ENCODE data around the gene NOS3. TPM values are rescaled to one million over a fixed set of nuclear protein-coding genes. Genes with fewer than 3 reads are reported as not detected.

The NOS3 gene
- total RNA-seq (2022) = 0.71 and 1.1 TPM in 2 replicates
- Bru-seq, nascent RNA = percentile 18 among the genes with signal in this experiment
- BruChase-seq, experiment 1, labeled RNA remaining after a 6-hour chase = percentile 21 among the genes with signal in this experiment
- BruChase-seq, experiment 2, labeled RNA remaining after a 2-hour chase = percentile 21 among the genes with signal in this experiment
- long read RNA-seq, full-length matches to known transcripts = 2 of 5 reads
- long read RNA-seq, partial matches to known transcripts = 1 of 5 reads
- long read RNA-seq, other reads (novel, unspliced or antisense) = 2 of 5 reads

GRCh38 chr7:150990416-150991186 is at the start of gene NOS3:
TSS of gene NOS3 (plus strand) at chr7:150991017. CDS start at chr7:150993804, 2,787 bp downstream.
- Mint-ChIP-seq H3K4me3 (ENCODE audit: low read depth, unreplicated experiment) (peak within 1 kb of the TSS; percentile 1), H3K27me3 (ENCODE audit: unreplicated experiment) (peaks cover 33% of the 10 kb centered on the region), H3K27ac (ENCODE audit: unreplicated experiment) (peak within 1 kb of the TSS; percentile 78), H3K4me1 (ENCODE audit: low read depth, unreplicated experiment) (peaks cover 25% of the 10 kb centered on the region), H3K9me3 (ENCODE audit: low read depth, unreplicated experiment) (peaks cover 16% of the 10 kb centered on the region), H3K36me3 (ENCODE audit: insufficient read depth, unreplicated experiment) (peaks cover 13% of the 10 kb centered on the region)
- intact Hi-C loops (cut with micrococcal nuclease; ENCODE audit: unreplicated experiment) = no loop called here
- TF ChIP-seq CTCF (IDR thresholded peaks at IDR 0.05; ENCODE audit: unreplicated experiment) = no peak
- no TSS peak for BruUV-seq (replicated peaks)
- CTCF ChIA-PET = interaction anchor here (0.9 to 1.2 kb wide), 2 partner anchors 28 to 38 kb away, joined by 3 to 5 read pairs; partner anchors contain the start of gene ABCB8
- peak; percentile 55 for DNase-seq

- no TSS peak for BruUV-seq (replicated peaks)
- Mint-ChIP-seq H3K27me3 (ENCODE audit: unreplicated experiment) (peaks cover 69% of the 10 kb centered on the region), H3K4me3 (ENCODE audit: low read depth, unreplicated experiment) (no peak overlapping the region), H3K27ac (ENCODE audit: unreplicated experiment) (no peak overlapping the region), H3K36me3 (ENCODE audit: insufficient read depth, unreplicated experiment) (no peaks in the 10 kb centered on the region), H3K4me1 (ENCODE audit: low read depth, unreplicated experiment) (no peaks in the 10 kb centered on the region), H3K9me3 (ENCODE audit: low read depth, unreplicated experiment) (no peaks in the 10 kb centered on the region)
- TF ChIP-seq CTCF (IDR thresholded peaks at IDR 0.05; ENCODE audit: unreplicated experiment) = no peak
- no peak for DNase-seq
- CTCF ChIA-PET = no interaction called here
- intact Hi-C loops (cut with micrococcal nuclease; ENCODE audit: unreplicated experiment) = no loop called here
Measured at GRCh38 chr7:150941351-150942000, 49.3 kb upstream of the NOS3 start.

GRCh38 chr7:150942001-150942590 is 48.7 kb upstream of the NOS3 start:
- no peaks in the 10 kb centered on the region for H3K9me3 Mint-ChIP-seq (ENCODE audit: low read depth, unreplicated experiment)

More at GRCh38 chr7:150942001-150942590, 48.7 kb upstream of the NOS3 start:
- BruUV-seq (replicated peaks) = no TSS peak
- H3K27me3 Mint-ChIP-seq (ENCODE audit: unreplicated experiment) = peaks cover 69% of the 10 kb centered on the region
- DNase-seq = peak; percentile 23
- no peak overlapping the region for H3K27ac Mint-ChIP-seq (ENCODE audit: unreplicated experiment)
- H3K4me1 Mint-ChIP-seq (ENCODE audit: low read depth, unreplicated experiment) = no peaks in the 10 kb centered on the region
- no peak for TF ChIP-seq CTCF (IDR thresholded peaks at IDR 0.05; ENCODE audit: unreplicated experiment)
- no peak overlapping the region for H3K4me3 Mint-ChIP-seq (ENCODE audit: low read depth, unreplicated experiment)
- CTCF ChIA-PET = no interaction called here
- H3K36me3 Mint-ChIP-seq (ENCODE audit: insufficient read depth, unreplicated experiment) = no peaks in the 10 kb centered on the region
- intact Hi-C loops (cut with micrococcal nuclease; ENCODE audit: unreplicated experiment) = no loop called here

Measured in Calu3 (cell line).